ENCODE data around the gene OTOG. TPM values are rescaled to one million over a fixed set of nuclear protein-coding genes. Genes with fewer than 3 reads are reported as not detected.

OTOG gene
- total and polyA plus RNA-seq, 2 donors (not counting 1 experiment from before 2014, with no cell fraction given): not detected

GRCh38 chr11:17588166-17588565, 41.1 kb downstream of the OTOG start:
- no peaks in the 10 kb centered on the region for H3K79me2 ChIP-seq (ENCODE audit: control insufficient read depth, insufficient read depth, low read length)
- Mint-ChIP-seq H3K4me3 (no peak overlapping the region), H3K27me3 (no peaks in the 10 kb centered on the region), H3K27ac (no peak overlapping the region), H3K9me3 (ENCODE audit: insufficient read depth) (no peaks in the 10 kb centered on the region), H3K4me1 (no peaks in the 10 kb centered on the region)
- no peaks in the 10 kb centered on the region for H3K27me3 ChIP-seq (replicated peaks in 1 of 4; ENCODE audit: control extremely low read depth in 1 of 4, control insufficient read depth in 3 of 4, insufficient read depth in 4 of 4, low read length in 3 of 4)
- no peak overlapping the region for H3K27ac ChIP-seq (ENCODE audit: low read length in 2 of 2)
- ChIA-PET POLR2A (no interaction called here), CTCF (interaction anchor here (1.0 kb wide), 1 partner anchor 11 kb away, joined by 3 read pairs; no protein-coding TSS in a partner anchor)
- no peaks in the 10 kb centered on the region for H3K9me3 ChIP-seq (ENCODE audit: control extremely low read depth in 1 of 3, control insufficient read depth in 2 of 3, insufficient read depth in 1 of 3, low read length in 2 of 3)
- 94% methylated on average over 7 of the region's 8 CpGs for WGBS (ENCODE audit: insufficient coverage)
- TF ChIP-seq, protein P1, sequence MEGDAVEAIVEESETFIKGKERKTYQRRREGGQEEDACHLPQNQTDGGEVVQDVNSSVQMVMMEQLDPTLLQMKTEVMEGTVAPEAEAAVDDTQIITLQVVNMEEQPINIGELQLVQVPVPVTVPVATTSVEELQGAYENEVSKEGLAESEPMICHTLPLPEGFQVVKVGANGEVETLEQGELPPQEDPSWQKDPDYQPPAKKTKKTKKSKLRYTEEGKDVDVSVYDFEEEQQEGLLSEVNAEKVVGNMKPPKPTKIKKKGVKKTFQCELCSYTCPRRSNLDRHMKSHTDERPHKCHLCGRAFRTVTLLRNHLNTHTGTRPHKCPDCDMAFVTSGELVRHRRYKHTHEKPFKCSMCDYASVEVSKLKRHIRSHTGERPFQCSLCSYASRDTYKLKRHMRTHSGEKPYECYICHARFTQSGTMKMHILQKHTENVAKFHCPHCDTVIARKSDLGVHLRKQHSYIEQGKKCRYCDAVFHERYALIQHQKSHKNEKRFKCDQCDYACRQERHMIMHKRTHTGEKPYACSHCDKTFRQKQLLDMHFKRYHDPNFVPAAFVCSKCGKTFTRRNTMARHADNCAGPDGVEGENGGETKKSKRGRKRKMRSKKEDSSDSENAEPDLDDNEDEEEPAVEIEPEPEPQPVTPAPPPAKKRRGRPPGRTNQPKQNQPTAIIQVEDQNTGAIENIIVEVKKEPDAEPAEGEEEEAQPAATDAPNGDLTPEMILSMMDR (IDR thresholded peaks at IDR 0.05): no peak
- TF ChIP-seq EZH2 (IDR thresholded peaks at IDR 0.05; ENCODE audit: borderline replicate concordance, insufficient read depth, low read depth, low read length, poor library complexity, severe bottlenecking): no peak
- no peak overlapping the region for H3K4me2 ChIP-seq (replicated peaks; ENCODE audit: low read depth, low read length, poor library complexity, severe bottlenecking)
- H3K4me1 ChIP-seq (ENCODE audit: control insufficient read depth in 2 of 2, insufficient read depth in 2 of 2, low read length in 2 of 2): no peaks in the 10 kb centered on the region
- H3K9ac ChIP-seq (ENCODE audit: low read length): no peak overlapping the region
- H3K36me3 ChIP-seq (replicated peaks in 1 of 2; ENCODE audit: control extremely low read depth in 1 of 2, control insufficient read depth in 1 of 2, extremely low read depth in 1 of 2, insufficient read depth in 2 of 2, low read length in 1 of 2): no peaks in the 10 kb centered on the region
- no peak for DNase-seq
- no peaks in the 10 kb centered on the region for H4K20me1 ChIP-seq (ENCODE audit: control insufficient read depth, insufficient read depth, low read length, poor library complexity, severe bottlenecking)
- H2AFZ ChIP-seq (ENCODE audit: insufficient read depth, low read depth, low read length, poor library complexity, severe bottlenecking): no peak overlapping the region
- intact Hi-C loops (cut with micrococcal nuclease): no loop called here
- ATAC-seq (ENCODE audit: low read depth): no peak
- no peak overlapping the region for H3K4me3 ChIP-seq (ENCODE audit: control extremely low read depth in 1 of 5, extremely low read depth in 1 of 5, insufficient read depth in 1 of 5, low read depth in 2 of 5, low read length in 4 of 5)

GRCh38 chr11:17588721-17589120, 41.7 kb downstream of the OTOG start:
- H2AFZ ChIP-seq (ENCODE audit: insufficient read depth, low read depth, low read length, poor library complexity, severe bottlenecking): no peak overlapping the region
- no peaks in the 10 kb centered on the region for H3K27me3 ChIP-seq (replicated peaks in 1 of 4; ENCODE audit: control extremely low read depth in 1 of 4, control insufficient read depth in 3 of 4, insufficient read depth in 4 of 4, low read length in 3 of 4)
- intact Hi-C loops (cut with micrococcal nuclease): no loop called here
- H3K4me1 ChIP-seq (ENCODE audit: control insufficient read depth in 2 of 2, insufficient read depth in 2 of 2, low read length in 2 of 2): no peaks in the 10 kb centered on the region
- DNase-seq (no peak), ATAC-seq (ENCODE audit: low read depth) (no peak)
- H3K79me2 ChIP-seq (ENCODE audit: control insufficient read depth, insufficient read depth, low read length): no peaks in the 10 kb centered on the region
- H3K27me3 Mint-ChIP-seq: no peaks in the 10 kb centered on the region
- no peak overlapping the region for H3K9ac ChIP-seq (ENCODE audit: low read length)
- no peak overlapping the region for H3K4me3 ChIP-seq (ENCODE audit: control extremely low read depth in 1 of 5, extremely low read depth in 1 of 5, insufficient read depth in 1 of 5, low read depth in 2 of 5, low read length in 4 of 5)
- H4K20me1 ChIP-seq (ENCODE audit: control insufficient read depth, insufficient read depth, low read length, poor library complexity, severe bottlenecking): no peaks in the 10 kb centered on the region
- no peak overlapping the region for H3K4me3 Mint-ChIP-seq
- no peaks in the 10 kb centered on the region for H3K9me3 Mint-ChIP-seq (ENCODE audit: insufficient read depth)
- 89% methylated on average over 3 of the region's 4 CpGs for WGBS (ENCODE audit: insufficient coverage)
- no peak overlapping the region for H3K27ac ChIP-seq (ENCODE audit: low read length in 2 of 2)
- TF ChIP-seq, protein P1 (IDR thresholded peaks at IDR 0.05): no peak
- no peak for TF ChIP-seq EZH2 (IDR thresholded peaks at IDR 0.05; ENCODE audit: borderline replicate concordance, insufficient read depth, low read depth, low read length, poor library complexity, severe bottlenecking)
- H3K27ac Mint-ChIP-seq: no peak overlapping the region
- no peaks in the 10 kb centered on the region for H3K36me3 ChIP-seq (replicated peaks in 1 of 2; ENCODE audit: control extremely low read depth in 1 of 2, control insufficient read depth in 1 of 2, extremely low read depth in 1 of 2, insufficient read depth in 2 of 2, low read length in 1 of 2)
- no peak overlapping the region for H3K4me2 ChIP-seq (replicated peaks; ENCODE audit: low read depth, low read length, poor library complexity, severe bottlenecking)
- POLR2A ChIA-PET: no interaction called here
- H3K9me3 ChIP-seq (ENCODE audit: control extremely low read depth in 1 of 3, control insufficient read depth in 2 of 3, insufficient read depth in 1 of 3, low read length in 2 of 3): peaks cover 0 to 4% (median 0%) of the 10 kb centered on the region in 3 donors
- CTCF ChIA-PET: interaction anchor here (1.0 kb wide), 1 partner anchor 11 kb away, joined by 7 read pairs; no protein-coding TSS in a partner anchor
- no peaks in the 10 kb centered on the region for H3K4me1 Mint-ChIP-seq
